ENCODE data around the gene COL15A1.

GRCh38 chr9:99039505-99040182 is 95.9 kb downstream of the COL15A1 start:
- TF ChIP-seq SP1 (IDR thresholded peaks at IDR 0.05): no peak
- no peak for TF ChIP-seq FOXM1 (IDR thresholded peaks at IDR 0.05; ENCODE audit: borderline replicate concordance)
- no peak for TF ChIP-seq SUZ12 (IDR thresholded peaks at IDR 0.05)
- no peak for TF ChIP-seq NFRKB (IDR thresholded peaks at IDR 0.05)
